ENCODE data around the gene CSRNP2. TPM values are rescaled to one million over a fixed set of nuclear protein-coding genes. Genes with fewer than 3 reads are reported as not detected.

Gene CSRNP2
- total and polyA plus RNA-seq, 12 donors: 7.7 to 25.3 (median 15.8) TPM

GRCh38 chr12:51127050-51127729, 43.8 kb upstream of the CSRNP2 start:
- intact Hi-C loops (cut with DNase I): no loop called here
- peaks cover 0 to 20% (median 4%) of the 10 kb centered on the region in 9 donors for H3K36me3 ChIP-seq
- no peak overlapping the region for H3K27ac ChIP-seq
- H3K9me3 ChIP-seq: no peaks in the 10 kb centered on the region
- TF ChIP-seq, protein P1, sequence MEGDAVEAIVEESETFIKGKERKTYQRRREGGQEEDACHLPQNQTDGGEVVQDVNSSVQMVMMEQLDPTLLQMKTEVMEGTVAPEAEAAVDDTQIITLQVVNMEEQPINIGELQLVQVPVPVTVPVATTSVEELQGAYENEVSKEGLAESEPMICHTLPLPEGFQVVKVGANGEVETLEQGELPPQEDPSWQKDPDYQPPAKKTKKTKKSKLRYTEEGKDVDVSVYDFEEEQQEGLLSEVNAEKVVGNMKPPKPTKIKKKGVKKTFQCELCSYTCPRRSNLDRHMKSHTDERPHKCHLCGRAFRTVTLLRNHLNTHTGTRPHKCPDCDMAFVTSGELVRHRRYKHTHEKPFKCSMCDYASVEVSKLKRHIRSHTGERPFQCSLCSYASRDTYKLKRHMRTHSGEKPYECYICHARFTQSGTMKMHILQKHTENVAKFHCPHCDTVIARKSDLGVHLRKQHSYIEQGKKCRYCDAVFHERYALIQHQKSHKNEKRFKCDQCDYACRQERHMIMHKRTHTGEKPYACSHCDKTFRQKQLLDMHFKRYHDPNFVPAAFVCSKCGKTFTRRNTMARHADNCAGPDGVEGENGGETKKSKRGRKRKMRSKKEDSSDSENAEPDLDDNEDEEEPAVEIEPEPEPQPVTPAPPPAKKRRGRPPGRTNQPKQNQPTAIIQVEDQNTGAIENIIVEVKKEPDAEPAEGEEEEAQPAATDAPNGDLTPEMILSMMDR (IDR thresholded peaks at IDR 0.05): no peak
- no peak for DNase-seq
- no peak overlapping the region for H3K4me3 ChIP-seq
- H3K4me1 ChIP-seq: peaks cover 0 to 11% (median 4%) of the 10 kb centered on the region in 9 donors
- H3K27me3 ChIP-seq: no peaks in the 10 kb centered on the region
- no peak for ATAC-seq
- WGBS, 2 donors: 92 to 97% methylated on average over 2 of the region's 2 CpGs

DNA sequence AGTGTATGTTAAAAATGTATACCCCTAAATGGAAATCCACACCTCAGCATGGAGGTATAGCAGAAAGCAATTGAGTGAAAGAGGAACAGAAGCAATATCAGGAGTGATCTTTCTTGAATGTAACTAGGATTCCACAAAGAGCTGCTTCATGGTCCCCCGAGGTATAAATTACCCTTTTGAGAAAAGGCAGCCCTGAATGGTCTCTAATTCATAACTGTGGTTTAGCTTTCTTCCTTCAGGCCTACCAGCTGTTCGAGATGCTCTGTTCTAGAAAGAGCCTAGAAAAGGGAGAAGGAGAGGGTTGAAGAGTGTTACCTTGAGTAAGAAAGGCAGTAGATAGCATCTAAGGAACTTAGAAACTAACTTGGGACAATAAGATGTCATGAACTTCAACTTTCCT, 42.9 kb upstream of the CSRNP2 start:
- peaks cover 0 to 20% (median 4%) of the 10 kb centered on the region in 9 donors for H3K36me3 ChIP-seq
- no peaks in the 10 kb centered on the region for H3K9me3 ChIP-seq
- H3K4me3 ChIP-seq: no peak overlapping the region
- H3K27me3 ChIP-seq: no peaks in the 10 kb centered on the region
- peaks cover 0 to 11% (median 4%) of the 10 kb centered on the region in 9 donors for H3K4me1 ChIP-seq
- TF ChIP-seq, protein P1 (IDR thresholded peaks at IDR 0.05): no peak
- intact Hi-C loops (cut with DNase I): no loop called here
- H3K27ac ChIP-seq: no peak overlapping the region
- WGBS, 2 donors: 92% methylated on average over 2 of the region's 2 CpGs
- ATAC-seq: no peak
- DNase-seq: no peak

DNA sequence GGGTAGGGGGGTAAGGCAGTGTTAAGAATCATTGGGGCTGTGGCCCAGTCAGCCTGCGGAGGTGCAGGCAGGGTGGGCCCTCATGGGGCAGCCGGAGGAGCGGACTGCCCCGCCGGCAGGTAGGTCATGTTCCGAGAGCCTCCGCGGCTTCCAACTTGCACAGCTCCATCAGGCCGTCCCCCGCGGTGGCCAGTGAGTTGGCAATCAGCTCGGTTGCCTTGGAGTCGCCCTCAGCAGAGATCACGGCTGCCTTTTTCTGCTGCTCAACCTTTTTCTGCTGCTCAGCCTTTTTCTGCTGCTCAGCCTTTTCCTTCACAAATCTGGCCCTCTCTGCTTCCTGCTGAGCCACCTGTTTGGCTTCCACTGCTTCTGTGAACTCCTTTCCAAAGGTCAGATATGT, 41.1 kb upstream of the CSRNP2 start:
- 95 to 97% methylated on average over 14 of the region's 14 CpGs for WGBS, 2 donors
- H3K27me3 ChIP-seq: no peaks in the 10 kb centered on the region
- no peak overlapping the region for H3K27ac ChIP-seq
- no peak overlapping the region for H3K4me3 ChIP-seq
- H3K9me3 ChIP-seq: no peaks in the 10 kb centered on the region
- no peak for DNase-seq
- H3K36me3 ChIP-seq: peaks cover 0 to 14% (median 4%) of the 10 kb centered on the region in 9 donors
- peaks cover 0 to 11% (median 4%) of the 10 kb centered on the region in 9 donors for H3K4me1 ChIP-seq
- no peak for ATAC-seq
- TF ChIP-seq, protein P1 (IDR thresholded peaks at IDR 0.05): no peak
- intact Hi-C loops (cut with DNase I): loop anchor here in 1 of 10 donors (5.0 kb wide), 1 partner anchor 93 kb away; the partner anchor contains the start of gene POU6F1

DNA sequence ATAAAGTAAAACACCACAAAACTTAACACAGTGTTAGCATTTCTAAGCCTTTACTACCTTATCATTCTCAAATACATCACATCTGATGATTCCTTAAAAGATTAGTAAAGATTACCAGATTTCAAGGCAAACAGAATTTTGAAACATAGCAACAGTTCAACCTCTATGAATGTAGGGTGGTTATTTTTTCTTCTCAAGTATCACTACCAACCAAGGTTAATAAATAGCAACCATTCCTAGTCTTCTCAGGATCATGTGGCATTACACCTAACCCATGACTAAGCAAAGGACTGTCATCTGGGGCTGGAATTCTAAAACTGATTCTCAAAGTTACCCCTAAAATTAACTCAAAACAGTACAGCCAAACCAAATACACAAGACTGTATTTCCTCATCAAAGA, 39.4 kb upstream of the CSRNP2 start:
- DNase-seq: no peak
- H3K27me3 ChIP-seq: no peaks in the 10 kb centered on the region
- H3K27ac ChIP-seq: no peak overlapping the region
- peaks cover 0 to 11% (median 4%) of the 10 kb centered on the region in 9 donors for H3K4me1 ChIP-seq
- H3K4me3 ChIP-seq: no peak overlapping the region
- intact Hi-C loops (cut with DNase I): loop anchor here in 1 of 10 donors (5.0 kb wide), 1 partner anchor 94 kb away; the partner anchor contains the start of gene POU6F1
- TF ChIP-seq, protein P1 (IDR thresholded peaks at IDR 0.05): no peak
- H3K36me3 ChIP-seq: peaks cover 0 to 29% (median 4%) of the 10 kb centered on the region in 9 donors
- no peaks in the 10 kb centered on the region for H3K9me3 ChIP-seq
- ATAC-seq: no peak

Measured in heart right ventricle (tissue), 16 donors.